SU-DHL-6 (cell line): ENCODE results near the gene CCDC9B.

Experiments used
- CTCF ChIP-seq: fragments of 200-600 bp; sonication (generic); IDR thresholded peaks from one replicate; pipeline ENCODE4 v1.5.1; 2017; ENCODE audit warnings: antibody characterized with exemption, mild to moderate bottlenecking, low read length, moderate library complexity; ENCODE audit not compliant: insufficient read depth, poor library complexity, severe bottlenecking
- EZH2phosphoT487 ChIP-seq: fragments of 200-600 bp; sonication (generic), shearing (Covaris generic); conservative IDR thresholded peaks from 2 replicates; pipeline ENCODE4 v1.6.1; 2018; ENCODE audit warnings: mild to moderate bottlenecking, antibody characterized with exemption, low read length, moderate library complexity, mixed read lengths

DNA sequence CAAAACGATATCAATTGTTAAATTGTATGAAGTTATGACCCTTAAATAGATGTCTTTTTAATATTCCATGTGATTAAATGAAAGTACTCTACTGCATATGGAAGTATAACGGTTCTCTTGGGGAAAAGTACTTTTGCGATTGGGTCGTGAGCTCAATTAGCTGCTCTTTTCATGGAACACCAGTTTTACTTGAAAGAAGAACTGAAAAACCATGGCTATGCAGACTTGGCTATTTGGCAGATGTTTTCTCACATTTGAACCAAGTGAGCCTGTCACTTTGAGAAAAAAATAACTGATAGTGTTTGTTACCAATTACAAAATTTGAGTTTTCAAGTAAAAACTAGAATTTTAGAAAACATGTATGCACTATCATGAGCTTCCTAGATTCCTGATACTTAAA lies 23.2 kb downstream of the CCDC9B start:
- TF ChIP-seq CTCF (no peak), EZH2phosphoT487 (no peak)
